Measurements from ENCODE around the gene CA6. TPM values are rescaled to one million over a fixed set of nuclear protein-coding genes. Genes with fewer than 3 reads are reported as not detected.
"Not testable (repeated sequence)": the region's sequence is repeated elsewhere in the genome, so short reads cannot be mapped to it uniquely, and the experiment has no call there.

Gene CA6
- total RNA-seq, 1 donor from 2014 or later: not detected

- Histone ChIP-seq H3K4me3 (no peak overlapping the region), H3K27me3 (no peaks in the 10 kb centered on the region), H3K4me1 (no peaks in the 10 kb centered on the region), H3K36me3 (no peaks in the 10 kb centered on the region), H3K27ac (no peak overlapping the region), H3K9me3 (no peaks in the 10 kb centered on the region)
- no peak for DNase-seq (ENCODE audit: extremely low spot score in 2 of 2)
- TF ChIP-seq CTCF (IDR thresholded peaks at IDR 0.05) (no peak), POLR2A (IDR thresholded peaks at IDR 0.05) (no peak), POLR2AphosphoS5 (IDR thresholded peaks at IDR 0.05; ENCODE audit: insufficient read depth in 1 of 2, low read depth in 1 of 2) (no peak)
- intact Hi-C loops (cut with DNase I): no loop called here
Observed at GRCh38 chr1:8962812-8963530, 17.3 kb downstream of the CA6 start.

GRCh38 chr1:8963963-8964362 is 18.3 kb downstream of the CA6 start:
- Histone ChIP-seq H3K27ac (no peak overlapping the region), H3K36me3 (no peaks in the 10 kb centered on the region), H3K9me3 (no peaks in the 10 kb centered on the region), H3K4me1 (no peaks in the 10 kb centered on the region), H3K4me3 (no peak overlapping the region), H3K27me3 (no peaks in the 10 kb centered on the region)
- DNase-seq (ENCODE audit: extremely low spot score in 2 of 2): no peak
- intact Hi-C loops (cut with DNase I): no loop called here
- TF ChIP-seq POLR2AphosphoS5 (IDR thresholded peaks at IDR 0.05; ENCODE audit: insufficient read depth in 1 of 2, low read depth in 1 of 2) (no peak), CTCF (IDR thresholded peaks at IDR 0.05) (no peak), POLR2A (IDR thresholded peaks at IDR 0.05) (no peak)

GRCh38 chr1:8965121-8965820 is 19.6 kb downstream of the CA6 start:
- H3K9me3 ChIP-seq: no peaks in the 10 kb centered on the region
- no peaks in the 10 kb centered on the region for H3K27me3 ChIP-seq
- no peak for DNase-seq (ENCODE audit: extremely low spot score in 2 of 2)
- H3K4me1 ChIP-seq: no peaks in the 10 kb centered on the region
- no peak overlapping the region for H3K4me3 ChIP-seq
- H3K36me3 ChIP-seq: no peaks in the 10 kb centered on the region
- intact Hi-C loops (cut with DNase I): no loop called here
- H3K27ac ChIP-seq: no peak overlapping the region
- TF ChIP-seq POLR2A (IDR thresholded peaks at IDR 0.05): no peak
- no peak for TF ChIP-seq POLR2AphosphoS5 (IDR thresholded peaks at IDR 0.05; ENCODE audit: insufficient read depth in 1 of 2, low read depth in 1 of 2)
- no peak for TF ChIP-seq CTCF (IDR thresholded peaks at IDR 0.05)

GRCh38 chr1:8966606-8967005 is 20.9 kb downstream of the CA6 start:
- Histone ChIP-seq H3K36me3 (no peaks in the 10 kb centered on the region), H3K4me3 (no peak overlapping the region), H3K27me3 (no peaks in the 10 kb centered on the region), H3K4me1 (no peaks in the 10 kb centered on the region), H3K9me3 (no peaks in the 10 kb centered on the region), H3K27ac (no peak overlapping the region)
- no peak for DNase-seq (ENCODE audit: extremely low spot score in 2 of 2)
- intact Hi-C loops (cut with DNase I): loop anchor here (2.0 kb wide), 1 partner anchor 52 kb away; no protein-coding TSS in a partner anchor
- TF ChIP-seq POLR2A (IDR thresholded peaks at IDR 0.05) (no peak), POLR2AphosphoS5 (IDR thresholded peaks at IDR 0.05; ENCODE audit: insufficient read depth in 1 of 2, low read depth in 1 of 2) (no peak), CTCF (IDR thresholded peaks at IDR 0.05) (no peak)

GRCh38 chr1:8968902-8969301 is 23.2 kb downstream of the CA6 start:
- intact Hi-C loops (cut with DNase I); DNase-seq (ENCODE audit: extremely low spot score in 2 of 2); H3K4me1 ChIP-seq; H3K27me3 ChIP-seq; H3K36me3 ChIP-seq; H3K9me3 ChIP-seq; H3K27ac ChIP-seq; H3K4me3 ChIP-seq: not testable (repeated sequence)
